GM19099 (cell line): Measurements from ENCODE around the gene STAM2.

ENCODE experiments used
- POLR2A ChIP-seq: IDR thresholded peaks from 3 replicates; pipeline ENCODE4 v1.6.1; 2011; ENCODE audit warnings: low read depth; ENCODE audit not compliant: insufficient read length; ENCODE audit errors: extremely low read depth

STAM2 gene

GRCh38 chr2:152175368-152176112 is at the start of gene STAM2:
TSS of gene STAM2 (minus strand) at chr2:152175763. CDS start at chr2:152175642, 121 bp downstream.
- TF ChIP-seq POLR2A = peak; percentile 87

DNA sequence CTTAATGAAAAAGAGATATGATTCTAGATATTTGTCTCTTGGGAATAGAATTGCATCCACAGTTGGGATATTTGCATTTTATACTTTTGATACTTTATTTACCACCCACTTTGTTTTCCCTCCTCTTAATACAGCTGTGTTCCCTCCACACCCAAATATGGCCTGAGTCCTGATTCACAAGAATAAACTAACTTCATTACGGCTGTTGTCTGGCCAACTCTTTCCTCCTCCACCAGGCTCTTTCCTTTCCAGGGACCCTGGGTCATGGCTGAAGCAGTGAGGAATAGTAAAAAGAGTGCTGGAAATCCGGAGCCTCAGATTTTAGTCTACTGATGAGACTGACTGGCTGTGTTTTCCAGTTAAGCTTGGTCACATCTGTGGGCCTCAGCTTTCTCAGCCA is 48.4 kb upstream of the STAM2 start:
- no peak for TF ChIP-seq POLR2A

DNA sequence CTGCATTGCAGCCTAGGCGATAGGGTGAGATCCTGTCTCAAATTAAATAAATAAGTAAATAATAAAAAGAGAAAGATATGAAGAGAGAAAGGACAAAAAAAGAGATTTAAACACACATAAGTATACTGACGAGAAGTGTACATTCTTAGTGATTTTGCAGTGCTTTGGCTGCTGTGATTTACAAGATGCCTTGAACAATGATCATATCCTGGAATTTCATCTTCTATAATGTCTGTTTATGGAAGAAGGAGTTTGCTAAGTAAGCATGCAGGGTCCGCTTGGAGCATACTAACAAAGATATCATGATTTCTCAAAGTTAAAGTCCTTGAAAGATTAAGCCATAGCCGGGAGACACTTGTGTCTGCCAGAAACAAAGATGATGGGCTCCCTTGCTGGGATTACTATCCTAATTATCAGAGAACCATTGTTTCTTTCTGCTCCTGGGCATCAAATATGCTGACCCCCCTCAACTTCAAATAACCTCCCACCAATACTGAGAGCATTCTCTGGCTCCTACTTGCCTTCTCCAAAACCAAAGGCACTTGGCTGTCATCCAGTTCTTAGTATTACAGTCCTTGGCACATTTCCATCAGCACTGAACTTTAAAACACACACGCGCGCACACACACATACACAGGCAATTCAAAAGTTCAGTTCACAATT is 47.5 kb upstream of the STAM2 start:
- TF ChIP-seq POLR2A = no peak

DNA sequence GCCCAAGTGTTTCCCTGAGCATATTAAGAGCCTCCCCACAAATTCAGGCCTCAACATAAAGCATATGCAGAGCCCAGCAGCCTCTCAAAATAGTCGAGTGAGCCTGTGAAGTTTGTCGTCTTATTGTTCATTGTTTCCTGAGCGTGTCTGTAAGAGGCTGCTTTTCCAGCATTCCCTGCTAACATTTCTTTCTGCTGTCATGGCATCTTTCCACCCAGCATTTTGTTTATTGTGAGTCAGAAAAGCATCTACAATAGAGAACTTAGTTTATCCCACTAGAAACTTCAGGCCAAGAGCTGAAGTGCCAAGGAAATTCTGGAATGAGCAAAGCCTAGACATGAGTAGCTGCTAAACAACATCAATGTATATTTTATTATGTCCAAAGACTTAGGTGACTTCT is 46.3 kb upstream of the STAM2 start:
- no peak for TF ChIP-seq POLR2A

GRCh38 chr2:152219077-152219828 is 43.7 kb upstream of the STAM2 start:
- TF ChIP-seq POLR2A = no peak

DNA sequence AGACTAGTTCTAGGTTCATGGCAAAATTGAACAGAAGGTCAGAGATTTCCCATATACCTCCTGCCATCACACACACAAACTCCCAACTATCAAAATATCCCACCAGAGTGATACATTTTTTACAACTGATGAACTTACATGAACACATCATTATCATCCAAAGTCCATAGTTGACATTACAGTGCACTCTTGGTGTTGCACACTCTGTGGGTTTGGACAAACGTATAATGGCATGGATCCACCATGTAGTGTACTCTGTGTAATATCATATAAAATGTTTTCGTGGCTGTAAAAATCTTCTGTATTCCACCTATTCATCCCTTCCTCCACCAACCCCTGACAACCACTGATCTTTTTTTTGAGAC is 25.9 kb upstream of the STAM2 start:
- TF ChIP-seq POLR2A = no peak

DNA sequence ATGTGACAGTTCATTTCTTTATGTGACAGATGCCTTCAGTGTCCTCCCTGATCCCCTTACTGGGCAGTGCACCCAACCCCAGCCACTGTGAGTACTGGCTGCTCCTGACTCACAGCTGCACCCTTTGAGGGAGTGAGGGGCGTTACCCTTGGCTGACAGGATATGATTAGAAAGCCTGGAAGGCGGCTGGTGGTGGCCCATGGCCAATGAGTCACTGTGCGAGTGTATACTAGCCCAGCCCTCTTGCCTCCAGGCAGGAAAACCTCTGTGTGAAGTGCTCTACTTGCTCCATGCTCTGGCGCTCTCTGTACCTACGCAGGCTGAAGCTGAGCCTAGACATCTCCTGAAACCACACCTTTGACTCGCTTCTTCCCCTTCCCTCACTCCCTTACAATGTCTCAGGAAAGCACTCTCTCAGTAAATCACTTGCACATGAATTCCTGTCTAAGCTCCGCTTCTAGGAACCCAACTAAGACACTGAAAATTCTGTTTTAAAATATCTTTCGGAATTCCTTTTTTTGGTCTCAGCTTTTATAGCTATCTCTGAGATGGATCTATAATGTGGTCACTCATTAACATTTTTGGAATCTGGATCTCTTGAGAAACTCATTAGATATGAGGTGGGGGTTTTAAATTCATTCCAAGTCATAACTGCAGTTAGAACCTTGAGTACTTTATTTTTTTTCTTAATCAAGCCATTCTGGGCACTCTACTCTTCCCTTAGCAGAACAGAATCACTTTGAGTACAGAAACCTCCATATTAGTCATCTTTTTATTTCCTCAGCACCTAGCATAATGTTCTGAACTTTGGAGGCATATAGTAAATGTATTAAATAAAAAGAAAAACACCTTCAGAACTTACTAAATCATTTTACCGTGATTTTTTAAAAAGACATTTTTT is 25.3 kb upstream of the STAM2 start:
- no peak for TF ChIP-seq POLR2A

DNA sequence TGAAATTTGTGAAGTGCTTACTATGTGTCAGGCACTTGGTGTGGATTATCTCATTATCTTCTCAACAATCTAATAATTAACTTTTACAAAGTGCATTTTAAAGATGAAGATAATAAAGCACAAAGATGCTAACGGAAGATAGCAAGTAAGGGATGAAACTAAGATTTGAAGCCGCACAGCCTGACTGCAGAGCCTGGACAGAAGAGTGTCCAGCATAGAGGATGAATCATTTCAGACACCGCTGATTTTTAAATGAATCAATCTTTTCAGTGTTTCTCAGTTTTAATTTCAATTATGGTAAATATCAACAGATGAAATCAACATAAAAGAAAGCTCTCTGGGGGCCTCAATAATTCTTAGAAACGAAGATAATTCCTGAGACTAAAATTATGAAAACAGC is 24.5 kb upstream of the STAM2 start:
- no peak for TF ChIP-seq POLR2A

- no peak for TF ChIP-seq POLR2A
These were observed 22.9 kb upstream of the STAM2 start for GRCh38 chr2:152198499-152198898.

GRCh38 chr2:152189622-152190495 is 14.3 kb upstream of the STAM2 start:
- no peak for TF ChIP-seq POLR2A

DNA sequence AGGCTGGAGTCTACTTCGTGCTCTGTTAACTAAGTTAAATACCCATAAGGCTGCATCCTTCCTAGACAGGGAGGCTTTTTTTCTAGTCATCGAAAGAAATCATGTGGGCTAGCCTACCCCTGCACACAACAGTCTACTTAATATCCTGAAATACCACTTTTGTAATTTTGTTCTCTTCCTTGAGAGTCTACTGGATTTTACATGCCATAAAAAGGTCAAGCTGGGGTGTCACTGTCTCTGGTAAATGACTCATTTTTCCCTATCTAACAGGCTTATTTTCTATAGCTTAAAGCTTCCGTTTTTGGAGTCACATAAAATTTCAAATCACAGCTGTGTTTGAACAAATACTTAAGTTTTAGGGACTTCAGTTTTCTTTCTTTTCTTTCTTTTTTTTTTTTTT is 10.7 kb upstream of the STAM2 start:
- no peak for TF ChIP-seq POLR2A

- no peak for TF ChIP-seq POLR2A
These were observed 8.0 kb upstream of the STAM2 start for GRCh38 chr2:152183401-152184073.

GRCh38 chr2:152176113-152176714 is 651 bp upstream of the STAM2 start:
- TF ChIP-seq POLR2A = no peak
